Bronchial epithelial cell (primary cell): Measurements from ENCODE around the gene LIPG. TPM values are rescaled to one million over a fixed set of nuclear protein-coding genes. Genes with fewer than 3 reads are reported as not detected.

Experiments used
- DNase-seq: peaks from one replicate; pipeline ENCODE4 v3.0.0-alpha.2; 2010; ENCODE audit warnings: low read depth
- FAIRE-seq: peaks from 2 replicates; lab custom pipeline; 2011; peaks lifted over from hg19 to GRCh38; lab: Jason Lieb, UNC
- H3K27me3 ChIP-seq: 2 replicates; pipeline ENCODE4 v1.5.1; 2011; ENCODE audit warnings: low read length; ENCODE audit not compliant: control insufficient read depth, insufficient read depth
- H3K36me3 ChIP-seq: 2 replicates; pipeline ENCODE4 v1.5.1; 2011; ENCODE audit warnings: low read length; ENCODE audit not compliant: control insufficient read depth, insufficient read depth
- H3K4me3 ChIP-seq: 2 replicates; pipeline ENCODE4 v1.5.1; 2011; ENCODE audit warnings: mild to moderate bottlenecking, low read depth, low read length, control low read depth
- total RNA-seq: library from RNA; depleted of rRNA; stranded (reverse); fragments of >200 nt; gene quantifications from 2 replicates; pipeline ENCODE4 v1.2.1, GENCODE V29; 2014
- TF ChIP-seq, protein P1 (sequence below): IDR thresholded peaks from 2 replicates; pipeline ENCODE4 v1.5.1; 2011; ENCODE audit warnings: mild to moderate bottlenecking, moderate library complexity, low read length, control low read depth, inconsistent platforms; ENCODE audit not compliant: insufficient read depth, severe bottlenecking

The LIPG gene
- total RNA-seq, 1 donor from 2014 or later, result 9.5 TPM

DNA sequence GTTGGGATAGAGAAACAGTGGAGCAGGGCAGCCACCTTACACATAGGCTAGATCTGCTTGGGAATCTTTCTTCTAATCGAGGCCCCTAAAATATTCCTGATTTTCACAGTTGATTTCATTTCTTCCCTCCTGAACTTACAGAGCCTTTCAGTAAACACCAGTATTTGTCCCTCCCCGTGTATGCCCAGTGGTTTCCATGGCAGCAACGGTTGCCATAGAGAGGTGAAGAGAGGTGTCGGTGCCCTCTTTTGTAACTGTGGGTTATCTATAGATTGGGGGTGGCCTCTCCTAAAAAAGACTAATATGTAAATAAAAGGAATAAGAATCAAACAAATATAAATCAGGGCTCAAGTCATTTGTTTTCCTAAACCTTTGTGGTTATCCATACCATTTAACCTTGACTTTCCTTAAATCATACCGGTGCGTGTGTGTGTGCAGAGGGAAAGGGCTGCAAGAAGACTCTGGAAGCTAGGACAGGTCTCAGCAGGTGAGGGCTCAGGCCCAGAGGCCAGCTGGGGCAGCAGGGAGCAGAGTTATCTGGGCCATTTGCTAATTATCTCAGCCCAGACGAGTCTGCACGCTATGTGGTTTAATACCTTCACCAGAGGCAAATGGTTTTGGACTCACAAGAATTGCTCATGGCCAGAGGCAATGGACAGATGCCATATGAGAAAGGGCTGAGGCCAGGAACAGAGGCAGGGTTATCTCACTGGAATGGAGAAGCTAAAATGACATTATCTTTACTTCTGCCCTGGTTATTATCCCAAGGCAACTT is 35.5 kb downstream of the LIPG start:
- Histone ChIP-seq H3K36me3 (no peaks in the 10 kb centered on the region), H3K27me3 (no peaks in the 10 kb centered on the region), H3K4me3 (no peak overlapping the region)
- DNase-seq (peak; percentile 55), FAIRE-seq (no peak)
- TF ChIP-seq, protein P1, sequence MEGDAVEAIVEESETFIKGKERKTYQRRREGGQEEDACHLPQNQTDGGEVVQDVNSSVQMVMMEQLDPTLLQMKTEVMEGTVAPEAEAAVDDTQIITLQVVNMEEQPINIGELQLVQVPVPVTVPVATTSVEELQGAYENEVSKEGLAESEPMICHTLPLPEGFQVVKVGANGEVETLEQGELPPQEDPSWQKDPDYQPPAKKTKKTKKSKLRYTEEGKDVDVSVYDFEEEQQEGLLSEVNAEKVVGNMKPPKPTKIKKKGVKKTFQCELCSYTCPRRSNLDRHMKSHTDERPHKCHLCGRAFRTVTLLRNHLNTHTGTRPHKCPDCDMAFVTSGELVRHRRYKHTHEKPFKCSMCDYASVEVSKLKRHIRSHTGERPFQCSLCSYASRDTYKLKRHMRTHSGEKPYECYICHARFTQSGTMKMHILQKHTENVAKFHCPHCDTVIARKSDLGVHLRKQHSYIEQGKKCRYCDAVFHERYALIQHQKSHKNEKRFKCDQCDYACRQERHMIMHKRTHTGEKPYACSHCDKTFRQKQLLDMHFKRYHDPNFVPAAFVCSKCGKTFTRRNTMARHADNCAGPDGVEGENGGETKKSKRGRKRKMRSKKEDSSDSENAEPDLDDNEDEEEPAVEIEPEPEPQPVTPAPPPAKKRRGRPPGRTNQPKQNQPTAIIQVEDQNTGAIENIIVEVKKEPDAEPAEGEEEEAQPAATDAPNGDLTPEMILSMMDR, result no peak

DNA sequence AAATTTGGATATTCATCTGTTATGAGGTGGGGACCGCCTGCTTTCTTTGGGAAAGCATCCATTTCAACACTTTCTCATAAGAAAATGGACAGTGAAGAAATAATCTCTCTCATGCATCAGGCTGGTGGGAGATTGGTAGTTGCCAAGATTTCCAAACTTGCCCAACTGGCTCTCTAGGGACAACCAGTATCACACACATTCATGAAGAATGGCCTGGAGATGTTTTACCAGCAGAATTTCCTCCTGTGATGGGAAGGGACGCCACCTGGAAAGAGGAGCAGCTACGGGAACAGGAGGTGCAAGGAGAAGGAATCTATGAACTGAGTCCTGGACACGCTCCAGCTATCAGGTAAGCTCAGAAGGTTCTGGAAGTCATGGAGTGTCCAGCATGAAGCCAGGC is 39.4 kb downstream of the LIPG start:
- no peak for DNase-seq
- TF ChIP-seq, protein P1, result no peak
- Histone ChIP-seq H3K4me3 (no peak overlapping the region), H3K27me3 (no peaks in the 10 kb centered on the region), H3K36me3 (no peaks in the 10 kb centered on the region)
- no peak for FAIRE-seq

DNA sequence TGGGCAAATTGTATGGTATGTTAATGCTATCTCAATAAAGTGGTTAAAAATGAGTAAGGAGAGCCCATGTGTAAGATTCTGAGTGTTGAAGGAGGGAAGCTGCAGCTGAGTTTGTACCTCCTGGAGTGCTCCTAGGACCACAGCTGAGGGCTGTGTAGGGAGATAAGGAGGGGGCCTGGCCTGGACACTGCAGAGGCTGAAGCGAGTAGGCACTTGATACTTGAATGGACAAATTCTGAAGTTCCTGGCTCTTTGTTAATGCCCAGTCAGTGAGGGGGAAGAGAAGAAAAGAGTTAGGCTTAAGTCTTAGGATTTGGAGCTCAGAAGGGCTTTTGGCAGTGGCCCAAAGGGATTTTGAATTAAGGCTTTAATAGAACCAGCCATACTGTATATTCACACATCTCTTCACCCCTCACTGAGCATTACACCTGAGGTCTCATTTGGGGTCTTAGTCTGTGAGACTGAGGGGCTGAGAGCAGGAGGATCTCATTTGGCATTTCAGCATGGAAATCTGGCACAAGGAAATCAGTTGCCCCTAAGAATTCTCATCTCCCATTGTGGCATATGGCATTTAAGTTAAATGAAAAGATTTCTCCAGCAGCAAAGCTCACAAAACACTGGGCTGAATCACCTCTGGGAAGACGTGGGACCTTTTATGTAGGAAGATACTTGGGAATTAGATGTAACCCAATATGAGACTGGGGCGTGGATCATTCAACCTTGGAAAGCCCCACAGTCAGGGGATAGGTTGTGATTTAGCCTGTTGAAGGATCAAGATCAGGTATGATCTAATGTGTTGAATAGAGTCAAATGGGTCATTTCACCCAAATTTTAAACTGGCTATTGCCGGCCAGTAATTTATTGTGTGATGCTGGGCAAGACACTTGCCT is 46.8 kb downstream of the LIPG start:
- Histone ChIP-seq H3K36me3 (no peaks in the 10 kb centered on the region), H3K27me3 (no peaks in the 10 kb centered on the region), H3K4me3 (no peak overlapping the region)
- DNase-seq (peak; percentile 88), FAIRE-seq (no peak)
- TF ChIP-seq, protein P1, result no peak

DNA sequence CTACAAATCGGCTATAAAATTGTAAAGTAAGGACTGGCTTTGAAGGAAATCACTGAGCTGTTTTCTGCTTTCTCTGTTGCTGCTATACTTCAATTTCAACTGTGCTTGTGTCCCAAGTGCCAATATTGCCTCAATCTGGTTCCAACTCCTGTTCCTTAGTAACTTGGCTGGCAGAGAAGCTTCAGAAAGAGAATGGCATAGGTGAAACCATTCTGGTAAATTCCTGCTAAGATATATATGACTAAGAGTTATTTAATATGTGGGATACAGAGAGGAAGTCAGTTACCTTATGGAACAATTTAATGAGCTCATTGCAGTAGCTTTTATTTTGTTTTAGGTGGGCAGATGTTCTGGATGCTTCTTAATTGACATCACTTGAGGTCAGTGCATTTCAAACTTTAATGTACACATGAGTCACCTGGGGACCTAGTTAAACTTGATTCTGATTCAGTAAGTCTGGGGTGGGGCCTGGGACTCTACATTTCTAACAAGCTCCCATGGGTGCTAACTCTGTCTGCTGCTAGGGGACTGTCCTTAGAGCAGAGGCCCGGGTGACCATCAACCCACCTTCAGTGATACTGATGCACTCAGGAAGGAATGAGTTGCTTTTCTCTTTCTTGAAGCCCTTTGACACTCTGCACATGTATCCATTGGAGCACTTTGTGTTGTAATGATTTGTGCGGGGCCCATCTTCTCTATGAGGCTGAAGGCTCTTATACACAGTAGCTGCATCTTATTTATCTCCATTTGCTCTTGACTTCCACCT is 47.6 kb downstream of the LIPG start:
- no peak overlapping the region for H3K4me3 ChIP-seq
- peak; percentile 100 for DNase-seq
- FAIRE-seq, result no peak

DNA sequence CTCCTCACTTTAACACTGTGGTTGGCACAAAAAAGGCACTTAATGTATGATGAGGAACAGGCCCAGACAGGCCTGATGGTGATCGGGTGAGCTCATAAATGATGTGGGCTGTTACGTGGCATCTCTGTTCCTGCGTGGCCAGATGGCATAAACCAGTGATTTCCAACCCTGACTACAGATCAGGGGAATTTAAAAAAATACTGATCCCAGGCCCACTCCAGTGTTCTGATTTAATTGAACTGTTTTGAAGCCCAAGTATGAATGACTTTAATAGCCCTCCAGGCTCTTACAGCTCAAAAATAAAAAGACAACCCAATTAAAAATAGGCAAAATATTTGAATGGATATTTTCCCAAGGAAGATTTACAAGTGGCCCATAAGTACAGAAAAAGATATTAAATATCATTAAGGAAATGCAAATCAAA is 48.2 kb downstream of the LIPG start:
- FAIRE-seq, result no peak
- Histone ChIP-seq H3K27me3 (no peaks in the 10 kb centered on the region), H3K4me3 (no peak overlapping the region), H3K36me3 (no peaks in the 10 kb centered on the region)
- peak; percentile 98 for DNase-seq
- TF ChIP-seq, protein P1, result no peak

More for the DNA sequence above, 47.6 kb downstream of the LIPG start:
- TF ChIP-seq, protein P1, result no peak
- H3K27me3 ChIP-seq, result no peaks in the 10 kb centered on the region
- H3K36me3 ChIP-seq, result no peaks in the 10 kb centered on the region
